Ovary (tissue), 3 donors: ENCODE results near the gene COPS4.
"Not testable (repeated sequence)": the region's sequence is repeated elsewhere in the genome, so short reads cannot be mapped to it uniquely, and the experiment has no call there.

Experiments
- POLR2A ChIP-seq: fragments of 450-650 bp; IDR thresholded peaks from one replicate; pipeline ENCODE4 v1.6.1; 2017; ENCODE audit warnings: antibody characterized with exemption, mild to moderate bottlenecking, moderate library complexity
- TF ChIP-seq, protein P1 (sequence below), 3 donors: fragments of 450-650 bp in 2 of 3; fragments of 200-600 bp in 1 of 3; IDR thresholded peaks; one replicate each; pipeline versions ENCODE4 v1.5.1 to v1.8.0; 2016 to 2022; ENCODE audit warnings: antibody characterized with exemption in 3 of 3, mild to moderate bottlenecking in 1 of 3
- donor health status: DM: no; HTN: no; CAD: no.

DNA sequence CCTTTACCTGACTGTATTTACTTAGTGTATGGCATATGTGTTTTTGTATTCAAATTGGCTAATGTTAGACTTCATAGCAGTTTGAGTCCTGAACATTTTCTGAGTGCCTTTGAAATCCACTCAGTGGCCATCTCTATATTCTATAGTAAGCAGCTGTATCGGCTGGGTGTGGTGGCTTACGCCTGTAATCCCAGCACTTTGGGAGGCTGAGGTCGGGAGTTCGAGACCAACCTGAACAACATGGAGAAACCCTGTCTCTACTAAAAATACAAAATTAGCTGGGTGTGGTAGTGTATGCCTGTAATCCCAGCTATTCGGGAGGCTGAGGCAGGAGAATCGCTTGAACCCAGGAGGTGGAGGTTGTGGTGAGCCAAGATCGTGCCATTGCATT is 76.8 kb downstream of the COPS4 start:
- TF ChIP-seq, protein P1, sequence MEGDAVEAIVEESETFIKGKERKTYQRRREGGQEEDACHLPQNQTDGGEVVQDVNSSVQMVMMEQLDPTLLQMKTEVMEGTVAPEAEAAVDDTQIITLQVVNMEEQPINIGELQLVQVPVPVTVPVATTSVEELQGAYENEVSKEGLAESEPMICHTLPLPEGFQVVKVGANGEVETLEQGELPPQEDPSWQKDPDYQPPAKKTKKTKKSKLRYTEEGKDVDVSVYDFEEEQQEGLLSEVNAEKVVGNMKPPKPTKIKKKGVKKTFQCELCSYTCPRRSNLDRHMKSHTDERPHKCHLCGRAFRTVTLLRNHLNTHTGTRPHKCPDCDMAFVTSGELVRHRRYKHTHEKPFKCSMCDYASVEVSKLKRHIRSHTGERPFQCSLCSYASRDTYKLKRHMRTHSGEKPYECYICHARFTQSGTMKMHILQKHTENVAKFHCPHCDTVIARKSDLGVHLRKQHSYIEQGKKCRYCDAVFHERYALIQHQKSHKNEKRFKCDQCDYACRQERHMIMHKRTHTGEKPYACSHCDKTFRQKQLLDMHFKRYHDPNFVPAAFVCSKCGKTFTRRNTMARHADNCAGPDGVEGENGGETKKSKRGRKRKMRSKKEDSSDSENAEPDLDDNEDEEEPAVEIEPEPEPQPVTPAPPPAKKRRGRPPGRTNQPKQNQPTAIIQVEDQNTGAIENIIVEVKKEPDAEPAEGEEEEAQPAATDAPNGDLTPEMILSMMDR (IDR thresholded peaks at IDR 0.05): not testable (repeated sequence)
- not testable (repeated sequence) for TF ChIP-seq POLR2A
